Stimulated activated CD8-positive, alpha-beta memory T cell treated with anti-CD3 and anti-CD28 coated beads, Interleukin-15, amount 100 ng/mL, for 4 hours (primary cell): ENCODE measurements around the gene LRRC66.

Experiments used
- DNase-seq, 2 donors: peaks; one replicate each; pipeline ENCODE4 v3.0.0-alpha.2; 2020; ENCODE audit warnings: low read depth in 2 of 2

LRRC66 gene

DNA sequence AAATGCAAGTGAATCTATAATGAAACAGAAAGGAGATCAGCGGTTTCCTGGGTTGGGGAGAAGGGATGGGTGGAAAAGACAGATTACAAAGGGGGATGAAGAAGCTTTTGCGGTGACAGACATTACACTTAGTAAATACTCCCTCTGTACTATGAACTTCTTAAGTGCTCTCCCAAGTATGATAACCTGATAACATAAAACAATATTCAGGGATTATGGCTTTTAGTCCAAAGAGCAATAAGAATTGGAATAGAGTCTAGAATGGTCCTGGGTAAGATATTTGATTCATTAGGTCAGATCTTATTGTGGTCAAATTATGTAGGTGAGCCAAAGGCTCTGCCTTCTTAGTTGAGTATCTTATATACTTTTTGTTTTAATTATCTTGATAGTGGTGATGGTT is 9.2 kb downstream of the LRRC66 start:
- no peak for DNase-seq

DNA sequence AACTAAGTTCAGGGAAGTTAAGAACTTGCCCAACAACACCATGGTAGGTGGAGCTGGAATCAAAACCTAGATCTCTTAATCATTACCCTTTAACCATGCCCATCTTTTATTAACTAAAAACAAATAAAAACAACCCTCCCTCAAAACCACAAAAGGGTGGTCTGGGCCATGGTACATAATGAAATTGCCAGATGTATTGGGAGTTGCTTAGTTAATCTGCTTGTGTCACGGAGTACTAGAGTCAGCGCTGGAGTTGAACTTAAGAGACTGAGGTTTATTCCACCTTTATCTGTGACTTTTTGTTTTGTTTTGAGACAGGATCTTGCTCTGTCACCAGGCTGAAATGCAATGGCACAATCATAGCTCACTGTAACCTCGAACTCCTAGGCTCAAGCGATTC is 13.3 kb downstream of the LRRC66 start:
- no peak for DNase-seq

DNA sequence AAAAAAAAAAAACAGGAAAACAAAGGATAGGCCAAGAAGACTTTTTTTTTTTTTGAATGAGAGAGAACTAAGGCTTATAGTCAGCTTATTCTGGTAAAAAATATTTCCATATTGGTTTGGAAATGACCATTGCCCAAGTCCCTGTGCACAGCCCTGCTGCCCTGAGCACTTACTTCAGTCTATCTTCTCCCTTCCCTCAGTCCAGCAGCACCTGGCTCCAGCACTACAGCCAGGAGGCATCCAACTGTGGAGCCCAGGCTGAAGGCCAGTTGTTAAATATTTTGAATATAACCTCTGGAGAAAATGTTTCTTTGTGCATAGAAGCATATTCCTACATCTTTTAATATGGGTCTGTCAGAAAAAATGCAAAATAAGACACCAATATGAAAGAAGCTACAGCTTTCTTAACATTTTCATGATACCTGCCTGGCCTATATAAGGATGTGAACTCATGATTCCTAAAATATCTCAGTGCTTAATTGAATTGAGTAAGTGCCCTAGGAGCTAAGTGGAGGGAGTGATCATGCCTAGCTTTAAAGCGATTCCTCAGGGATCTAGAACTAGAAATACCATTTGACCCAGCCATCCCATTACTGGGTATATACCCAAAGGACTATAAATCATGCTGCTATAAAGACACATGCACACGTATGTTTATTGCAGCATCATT is 14.4 kb downstream of the LRRC66 start:
- DNase-seq = no peak

DNA sequence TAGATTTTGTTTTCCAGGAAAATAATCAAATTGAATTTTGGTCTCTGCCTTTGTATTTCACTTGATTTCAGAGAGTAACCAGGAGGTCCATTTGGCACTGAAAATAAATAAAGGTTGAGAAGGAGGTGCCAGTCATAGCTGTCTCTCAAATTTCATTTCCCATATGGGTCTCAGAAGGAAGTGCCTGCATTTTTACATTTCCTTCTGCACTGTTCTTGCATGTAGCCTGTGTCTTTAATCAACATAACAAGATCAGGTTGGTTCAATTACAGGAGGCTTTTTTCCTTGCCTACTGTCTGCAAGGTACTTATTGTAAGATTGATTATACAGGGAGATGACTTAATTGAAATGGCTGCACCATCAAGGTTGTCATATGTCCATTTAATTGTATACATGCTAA is 15.7 kb downstream of the LRRC66 start:
- no peak for DNase-seq

DNA sequence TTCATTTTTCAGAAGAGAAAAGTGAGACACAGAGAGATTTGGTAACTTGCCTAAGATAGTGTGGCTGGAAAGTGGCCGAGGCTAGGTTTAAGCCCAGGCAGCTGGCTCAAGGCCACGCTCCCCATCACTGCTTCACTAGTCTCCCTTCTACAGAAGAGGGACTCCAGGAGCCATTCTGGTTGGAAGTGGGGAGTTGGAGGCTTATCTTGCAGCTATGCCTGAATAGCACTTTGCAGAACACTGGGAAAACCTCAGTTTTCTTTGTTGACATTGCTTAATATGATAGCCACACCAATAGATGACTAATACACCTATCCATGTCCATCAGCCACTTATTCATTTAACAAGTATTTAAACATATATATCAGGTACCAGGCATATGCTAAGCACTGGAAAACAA is 18.5 kb downstream of the LRRC66 start:
- DNase-seq = no peak

DNA sequence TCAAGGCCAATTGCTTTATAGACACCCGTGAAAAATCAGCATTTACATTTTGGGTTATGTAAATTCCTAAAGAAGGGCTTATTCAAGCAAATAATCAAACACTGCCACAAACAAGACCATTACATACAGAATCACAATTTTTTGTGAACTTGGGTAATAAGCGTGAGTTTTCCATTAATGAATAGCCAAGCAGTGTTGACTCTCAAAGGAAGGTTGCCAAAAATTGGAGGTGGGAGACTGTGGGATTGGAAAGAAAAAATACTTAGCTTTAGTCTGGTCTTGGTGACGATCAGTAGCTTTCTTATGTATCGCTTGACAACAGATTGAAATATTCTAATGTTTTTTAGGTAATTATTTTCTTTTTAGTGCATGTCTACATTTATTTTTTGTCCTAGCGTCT is 20.9 kb downstream of the LRRC66 start:
- no peak for DNase-seq

DNA sequence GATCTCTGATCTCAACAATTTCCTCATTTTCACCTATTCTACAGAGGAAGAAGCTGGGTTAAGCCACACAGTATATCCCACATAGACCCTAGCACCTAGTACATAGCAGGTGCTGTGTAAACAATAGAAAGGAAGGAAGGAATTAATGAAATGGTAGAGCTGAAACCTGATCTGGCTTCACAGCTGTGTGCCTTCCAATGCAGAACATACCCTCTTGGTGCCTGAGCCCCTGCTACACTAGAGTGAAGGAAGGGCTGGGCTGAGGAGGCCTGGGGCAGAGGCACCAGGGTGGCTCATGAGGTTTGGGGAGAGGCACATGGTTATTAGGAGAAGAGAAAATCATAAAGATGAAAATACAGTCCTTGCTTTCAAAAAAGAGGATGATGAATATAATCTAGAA is 21.3 kb downstream of the LRRC66 start:
- DNase-seq = no peak

DNA sequence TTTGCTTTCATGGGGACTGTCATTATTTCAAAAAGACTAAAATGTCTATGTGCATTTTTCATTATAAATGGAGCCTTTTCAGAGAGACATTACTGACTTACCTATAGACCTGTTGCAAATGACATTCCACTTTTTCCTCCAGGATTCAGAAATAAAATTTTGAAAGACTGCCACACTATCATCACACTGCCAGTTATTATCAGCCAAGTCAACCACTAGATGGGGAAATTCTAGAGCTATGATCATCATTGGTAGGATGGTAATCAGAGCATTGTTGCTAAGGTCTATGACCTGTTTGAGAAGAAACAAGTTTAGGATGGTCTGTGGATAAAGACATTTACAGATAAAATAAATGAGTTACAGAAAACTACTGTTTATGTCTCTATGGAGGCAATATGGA is 22.5 kb downstream of the LRRC66 start:
- no peak for DNase-seq

DNA sequence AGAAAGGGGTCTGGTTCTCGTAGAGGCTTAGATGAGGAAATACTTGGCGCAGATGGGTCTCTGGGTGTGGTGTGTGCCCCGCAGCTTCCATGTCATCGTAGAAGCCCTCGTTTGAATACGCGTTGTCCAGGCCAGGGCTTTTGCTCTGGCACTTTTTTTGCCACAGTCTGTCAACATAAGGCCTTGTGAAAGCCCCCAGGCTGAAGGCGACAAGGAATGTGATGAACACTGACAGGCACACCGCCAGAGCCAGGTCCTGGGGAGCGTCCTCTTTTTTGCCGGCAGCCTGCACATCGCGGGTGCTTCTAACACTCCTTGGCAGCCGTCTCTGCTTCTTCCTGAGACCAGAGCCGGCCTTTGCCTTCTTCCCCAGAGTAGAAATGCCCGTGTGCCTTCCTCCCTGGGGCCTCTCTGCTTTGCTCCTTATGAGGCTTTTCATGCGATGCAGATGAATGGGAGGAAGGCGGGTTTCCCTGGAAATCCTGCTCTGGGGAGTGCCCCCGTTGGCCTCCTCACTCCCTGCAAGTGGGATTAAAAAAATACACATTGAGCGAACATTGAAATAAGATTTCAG is 24.4 kb downstream of the LRRC66 start:
- DNase-seq = no peak

DNA sequence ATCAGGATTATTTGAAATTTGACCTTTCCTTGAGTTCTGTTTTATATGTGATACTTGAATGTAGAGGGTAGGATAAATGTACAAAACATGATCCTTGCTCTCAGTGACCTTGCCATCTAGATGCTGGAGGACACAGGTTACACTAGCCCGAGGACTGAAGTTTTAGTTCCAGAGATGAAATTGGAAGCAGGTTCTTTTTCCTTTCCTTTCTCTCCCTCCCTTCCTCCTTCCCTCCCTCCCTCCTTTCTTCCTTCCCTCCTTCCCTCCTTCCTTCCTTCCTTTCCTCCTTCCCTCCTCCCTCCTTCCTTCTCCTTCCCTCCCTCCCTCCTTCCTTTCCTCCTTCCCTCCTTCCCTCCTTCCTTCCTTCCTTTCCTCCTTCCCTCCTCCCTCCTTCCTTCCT is 54.3 kb downstream of the LRRC66 start:
- DNase-seq = no peak

DNA sequence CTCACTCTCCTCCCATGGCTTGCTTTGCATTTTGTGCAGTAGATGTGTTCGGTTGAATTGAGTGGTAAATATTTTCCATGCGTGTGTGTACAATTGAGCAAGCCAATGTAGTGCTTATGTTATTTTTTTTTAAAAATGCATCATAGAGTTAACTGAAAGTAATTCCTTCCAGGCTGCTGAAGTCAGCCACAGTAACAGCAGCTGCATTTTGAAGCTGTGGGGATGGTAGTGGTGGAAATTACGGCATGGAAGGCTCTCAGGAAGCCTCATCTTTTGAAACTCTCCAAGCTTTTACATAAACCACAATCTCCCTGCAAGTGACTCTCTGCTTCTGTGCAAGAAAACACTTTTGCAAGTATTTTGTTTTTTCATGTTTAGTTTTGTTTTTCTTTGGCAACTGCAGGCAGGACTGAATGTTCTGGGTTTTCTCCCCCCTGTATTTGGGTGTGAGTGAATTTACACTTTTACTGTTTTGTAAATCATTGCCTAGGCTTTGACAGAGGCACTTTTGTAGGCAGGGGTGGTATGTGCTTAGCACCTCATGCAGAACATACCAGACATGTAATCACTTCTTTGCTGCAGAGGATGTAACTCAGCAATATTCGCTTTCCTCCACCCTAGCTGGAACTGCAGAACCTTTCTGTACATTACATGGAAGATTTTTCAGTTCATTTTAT is 56.2 kb downstream of the LRRC66 start:
- DNase-seq = no peak

DNA sequence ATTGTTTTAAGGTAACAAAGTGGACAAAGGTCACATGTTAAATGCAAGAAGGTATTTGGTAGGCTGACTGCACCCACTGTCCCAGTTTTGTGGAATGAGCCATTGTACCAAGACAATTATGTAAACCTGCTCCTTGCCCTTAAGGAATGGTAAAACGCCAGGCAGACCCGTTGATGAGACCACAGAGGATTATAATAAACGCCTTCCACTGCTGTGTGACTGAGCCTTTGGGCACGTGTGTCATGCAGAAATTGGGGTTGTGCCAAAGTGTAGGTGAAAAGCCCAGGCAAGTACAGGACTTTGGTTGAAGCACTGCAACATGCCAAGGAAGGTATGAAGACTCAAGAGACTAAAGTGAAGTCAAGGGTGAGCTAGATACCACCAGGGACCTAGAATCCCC is 59.7 kb downstream of the LRRC66 start:
- DNase-seq = no peak

DNA sequence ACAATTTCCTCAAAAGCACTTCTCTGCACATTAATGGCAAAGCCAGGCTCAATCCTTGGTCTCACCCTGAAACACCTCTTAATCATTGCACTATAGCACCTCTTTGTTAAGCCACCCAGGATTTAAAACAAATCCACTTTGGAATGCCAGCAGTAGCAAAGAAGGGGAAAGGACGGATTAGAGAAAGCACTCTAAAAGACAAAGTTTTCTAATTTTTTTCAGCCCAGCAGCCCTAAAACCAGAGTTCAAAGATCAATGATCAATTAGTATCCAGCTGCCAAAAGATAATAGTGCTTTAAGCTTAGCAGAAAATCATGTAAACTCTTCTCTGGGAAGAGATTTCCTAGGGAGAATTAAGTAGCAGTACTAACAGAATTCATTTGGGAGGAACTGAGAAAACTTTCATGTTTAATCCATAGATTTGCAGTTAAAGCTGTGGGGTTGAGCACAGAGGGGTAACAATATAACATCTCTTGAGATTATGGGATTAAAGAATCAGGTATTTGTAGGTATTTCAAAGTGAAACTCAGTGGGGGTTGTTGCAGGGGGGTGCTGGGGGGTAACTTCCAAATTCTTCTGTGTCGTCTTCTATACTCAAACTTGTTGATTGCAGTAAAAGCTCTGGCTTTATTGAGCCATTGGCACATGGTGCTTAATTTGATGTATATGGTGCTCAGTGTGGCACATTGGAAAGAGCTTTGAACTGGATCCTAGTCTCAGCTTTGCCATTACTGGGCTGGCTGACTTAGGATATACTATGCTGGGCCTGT is 61.8 kb downstream of the LRRC66 start:
- DNase-seq = no peak
